Fibroblast of lung (primary cell): ENCODE results near the gene C17orf107. TPM values are rescaled to one million over a fixed set of nuclear protein-coding genes. Genes with fewer than 3 reads are reported as not detected.
A peak's percentile ranks its signal among the peaks of the same experiment; 100 is the strongest.

Experiments used
- DNase-seq, 2 donors: peaks; one replicate each; pipeline versions ENCODE4 v3.0.0 to v3.0.0-alpha.2; 2010; ENCODE audit warnings: low read depth in 2 of 2
- H2AFZ ChIP-seq: 2 replicates; pipeline ENCODE4 v1.5.1; 2012; ENCODE audit warnings: low read length, control low read depth, inconsistent platforms
- H3K27ac ChIP-seq: 2 replicates; pipeline ENCODE4 v1.5.1; 2011; ENCODE audit warnings: low read length, control low read depth; ENCODE audit not compliant: insufficient read depth
- H3K27me3 ChIP-seq: 2 replicates; pipeline ENCODE4 v1.5.1; 2011; ENCODE audit warnings: mild to moderate bottlenecking, low read length; ENCODE audit not compliant: control insufficient read depth, insufficient read depth
- H3K36me3 ChIP-seq: 2 replicates; pipeline ENCODE4 v1.5.1; 2011; ENCODE audit warnings: low read length; ENCODE audit not compliant: control insufficient read depth, insufficient read depth
- H3K4me1 ChIP-seq: 2 replicates; pipeline ENCODE4 v1.5.1; 2011; ENCODE audit warnings: low read length; ENCODE audit not compliant: control insufficient read depth, insufficient read depth; ENCODE audit errors: extremely low read depth
- H3K4me2 ChIP-seq: 2 replicates; pipeline ENCODE4 v1.5.1; 2011; ENCODE audit warnings: low read length, control low read depth; ENCODE audit not compliant: insufficient read depth; ENCODE audit errors: extremely low read depth
- H3K4me3 ChIP-seq, 4 experiments: fragments of 200-600 bp in 1 of 4; sonication (generic) in 1 of 4; replicated peaks in 1 of 4; 2 replicates each; pipeline ENCODE4 v1.5.1; 2011 to 2016; ENCODE audit warnings: low read length in 4 of 4, low read depth in 3 of 4, mild to moderate bottlenecking in 3 of 4, control low read depth in 2 of 4, inconsistent platforms in 1 of 4, mixed read lengths in 1 of 4; ENCODE audit not compliant: insufficient read depth in 1 of 4; ENCODE audit errors: control extremely low read depth in 1 of 4
- H3K79me2 ChIP-seq: 2 replicates; pipeline ENCODE4 v1.5.1; 2012; ENCODE audit warnings: mild to moderate bottlenecking, low read length, inconsistent platforms; ENCODE audit not compliant: control insufficient read depth, insufficient read depth
- H3K9ac ChIP-seq: 2 replicates; pipeline ENCODE4 v1.5.1; 2011; ENCODE audit warnings: mild to moderate bottlenecking, low read length, control low read depth; ENCODE audit not compliant: insufficient read depth
- H3K9me3 ChIP-seq: 2 replicates; pipeline ENCODE4 v1.5.1; 2012; ENCODE audit warnings: low read depth, low read length; ENCODE audit not compliant: control insufficient read depth, insufficient read depth
- H4K20me1 ChIP-seq: 2 replicates; pipeline ENCODE4 v1.5.1; 2011; ENCODE audit warnings: low read length; ENCODE audit not compliant: control insufficient read depth, insufficient read depth; ENCODE audit errors: extremely low read depth
- CTCF ChIP-seq, 2 donors: IDR thresholded peaks in 1 of 2; conservative IDR thresholded peaks in 1 of 2; 1 replicate in 1 of 2; 2 replicates in 1 of 2; pipeline ENCODE4 v1.5.1; 2011 to 2012; ENCODE audit warnings: low read length in 2 of 2, control low read depth in 1 of 2, inconsistent platforms in 1 of 2, low read depth in 1 of 2, mild to moderate bottlenecking in 1 of 2
- EZH2 ChIP-seq: IDR thresholded peaks from 2 replicates; pipeline ENCODE4 v1.5.1; 2012; ENCODE audit warnings: low read length, control low read depth, mild to moderate bottlenecking; ENCODE audit errors: missing control alignments
- polyA plus RNA-seq, 2 donors: library from polyadenylated mRNA; depleted of rRNA in 1 of 2; stranded (reverse) in 1 of 2; unstranded in 1 of 2; fragments of >200 nt; gene quantifications; 2 replicates each; pipeline ENCODE4 v1.2.1, GENCODE V29; 2011 to 2012; ENCODE audit warnings: missing spikeins in 1 of 2
- total RNA-seq: library from RNA; depleted of rRNA; stranded (reverse); fragments of >200 nt; gene quantifications from 2 replicates; pipeline ENCODE4 v1.2.1, GENCODE V29; 2014

C17orf107 gene
- total and polyA plus RNA-seq, 2 donors (not counting 1 experiment from before 2014, with no cell fraction given), result 0.67 to 1.8 TPM

GRCh38 chr17:4898927-4899326, 409 bp upstream of the C17orf107 start:
- H3K4me2 ChIP-seq, result no peak overlapping the region
- peak overlapping the region in 1 of 4 experiments; percentile 42 for H3K4me3 ChIP-seq
- DNase-seq, result no peak
- peaks cover 16% of the 10 kb centered on the region for H3K36me3 ChIP-seq
- H3K27ac ChIP-seq, result no peak overlapping the region
- H2AFZ ChIP-seq, result no peak overlapping the region
- no peaks in the 10 kb centered on the region for H4K20me1 ChIP-seq
- TF ChIP-seq CTCF (conservative IDR thresholded peaks at IDR 0.05 in 1 of 2, IDR thresholded peaks at IDR 0.05 in 1 of 2; ENCODE audit: low read depth in 1 of 2, low read length in 2 of 2) (no peak), EZH2 (no peak)
- H3K27me3 ChIP-seq, result no peaks in the 10 kb centered on the region
- peaks cover 4% of the 10 kb centered on the region for H3K4me1 ChIP-seq
- H3K9me3 ChIP-seq, result no peaks in the 10 kb centered on the region
- no peak overlapping the region for H3K9ac ChIP-seq
- no peaks in the 10 kb centered on the region for H3K79me2 ChIP-seq

GRCh38 chr17:4900231-4901107, 1.1 kb downstream of the C17orf107 start:
- TF ChIP-seq EZH2 (no peak), CTCF (conservative IDR thresholded peaks at IDR 0.05 in 1 of 2, IDR thresholded peaks at IDR 0.05 in 1 of 2; ENCODE audit: low read depth in 1 of 2, low read length in 2 of 2) (no peak)
- DNase-seq, result peak in 1 of 2 donors; percentile 21
- Histone ChIP-seq H3K36me3 (peaks cover 11% of the 10 kb centered on the region), H3K9ac (no peak overlapping the region), H3K4me1 (peaks cover 4% of the 10 kb centered on the region), H3K9me3 (no peaks in the 10 kb centered on the region), H3K79me2 (no peaks in the 10 kb centered on the region), H4K20me1 (no peaks in the 10 kb centered on the region), H3K4me2 (no peak overlapping the region), H3K27me3 (no peaks in the 10 kb centered on the region), H2AFZ (no peak overlapping the region), H3K27ac (no peak overlapping the region), H3K4me3 (no peak overlapping the region)

- peaks cover 4% of the 10 kb centered on the region for H3K4me1 ChIP-seq
- no peak overlapping the region for H3K9ac ChIP-seq
- DNase-seq, result no peak
- TF ChIP-seq EZH2 (no peak), CTCF (conservative IDR thresholded peaks at IDR 0.05 in 1 of 2, IDR thresholded peaks at IDR 0.05 in 1 of 2; ENCODE audit: low read depth in 1 of 2, low read length in 2 of 2) (no peak)
- peaks cover 9% of the 10 kb centered on the region for H3K36me3 ChIP-seq
- peaks cover 2% of the 10 kb centered on the region for H3K27me3 ChIP-seq
- no peaks in the 10 kb centered on the region for H3K9me3 ChIP-seq
- H3K4me2 ChIP-seq, result no peak overlapping the region
- H3K27ac ChIP-seq, result no peak overlapping the region
- no peak overlapping the region for H2AFZ ChIP-seq
- no peaks in the 10 kb centered on the region for H3K79me2 ChIP-seq
- no peak overlapping the region for H3K4me3 ChIP-seq
- no peaks in the 10 kb centered on the region for H4K20me1 ChIP-seq
Measured at GRCh38 chr17:4901108-4901647, 1.8 kb downstream of the C17orf107 start.
